Measurements from ENCODE around the gene BACH1.

Gene BACH1

GRCh38 chr21:29384683-29385359 lies 86.1 kb downstream of the BACH1 start:
- no peak for DNase-seq

GRCh38 chr21:29385934-29386520 lies 87.3 kb downstream of the BACH1 start:
- no peak for DNase-seq

- DNase-seq, result no peak
Observed at GRCh38 chr21:29386803-29387202, 88.1 kb downstream of the BACH1 start.

- no peak for DNase-seq
Observed at GRCh38 chr21:29387598-29387997, 88.9 kb downstream of the BACH1 start.

- DNase-seq, result no peak
Observed at GRCh38 chr21:29389136-29389535, 90.4 kb downstream of the BACH1 start.

GRCh38 chr21:29390778-29391177 lies 92.1 kb downstream of the BACH1 start:
- no peak for DNase-seq

- no peak for DNase-seq
Observed at GRCh38 chr21:29394051-29394450, 95.3 kb downstream of the BACH1 start.
